HepG2 (cell line): Measurements from ENCODE around the gene ATP5F1C.

Experiments used
- RELA ChIP-seq: sonication (generic); formaldehyde crosslinking; IDR thresholded peaks from 2 replicates; pipeline ENCODE4 v1.4.0; 2020; ENCODE audit warnings: missing genetic modification reagents
- ZNF207 ChIP-seq: fragments of 450-650 bp; IDR thresholded peaks from 2 replicates; pipeline ENCODE4 v1.6.1; 2016; ENCODE audit warnings: antibody characterized with exemption, borderline replicate concordance

GRCh38 chr10:7794251-7795026, 6.5 kb downstream of the ATP5F1C start:
- TF ChIP-seq RELA (no peak), ZNF207 (no peak)
